GM18508 (cell line): ENCODE results near the gene ATG4C.
"Not testable (repeated sequence)": the region's sequence is repeated elsewhere in the genome, so short reads cannot be mapped to it uniquely, and the experiment has no call there.

Experiments
- ATAC-seq: cut with Tn5 transposase; IDR thresholded peaks from one replicate; pipeline ENCODE4 v1.9.1; 2021; ENCODE audit warnings: moderate number of reproducible peaks; ENCODE audit not compliant: insufficient read depth, unreplicated experiment

Gene ATG4C, protein sequence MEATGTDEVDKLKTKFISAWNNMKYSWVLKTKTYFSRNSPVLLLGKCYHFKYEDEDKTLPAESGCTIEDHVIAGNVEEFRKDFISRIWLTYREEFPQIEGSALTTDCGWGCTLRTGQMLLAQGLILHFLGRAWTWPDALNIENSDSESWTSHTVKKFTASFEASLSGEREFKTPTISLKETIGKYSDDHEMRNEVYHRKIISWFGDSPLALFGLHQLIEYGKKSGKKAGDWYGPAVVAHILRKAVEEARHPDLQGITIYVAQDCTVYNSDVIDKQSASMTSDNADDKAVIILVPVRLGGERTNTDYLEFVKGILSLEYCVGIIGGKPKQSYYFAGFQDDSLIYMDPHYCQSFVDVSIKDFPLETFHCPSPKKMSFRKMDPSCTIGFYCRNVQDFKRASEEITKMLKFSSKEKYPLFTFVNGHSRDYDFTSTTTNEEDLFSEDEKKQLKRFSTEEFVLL

DNA sequence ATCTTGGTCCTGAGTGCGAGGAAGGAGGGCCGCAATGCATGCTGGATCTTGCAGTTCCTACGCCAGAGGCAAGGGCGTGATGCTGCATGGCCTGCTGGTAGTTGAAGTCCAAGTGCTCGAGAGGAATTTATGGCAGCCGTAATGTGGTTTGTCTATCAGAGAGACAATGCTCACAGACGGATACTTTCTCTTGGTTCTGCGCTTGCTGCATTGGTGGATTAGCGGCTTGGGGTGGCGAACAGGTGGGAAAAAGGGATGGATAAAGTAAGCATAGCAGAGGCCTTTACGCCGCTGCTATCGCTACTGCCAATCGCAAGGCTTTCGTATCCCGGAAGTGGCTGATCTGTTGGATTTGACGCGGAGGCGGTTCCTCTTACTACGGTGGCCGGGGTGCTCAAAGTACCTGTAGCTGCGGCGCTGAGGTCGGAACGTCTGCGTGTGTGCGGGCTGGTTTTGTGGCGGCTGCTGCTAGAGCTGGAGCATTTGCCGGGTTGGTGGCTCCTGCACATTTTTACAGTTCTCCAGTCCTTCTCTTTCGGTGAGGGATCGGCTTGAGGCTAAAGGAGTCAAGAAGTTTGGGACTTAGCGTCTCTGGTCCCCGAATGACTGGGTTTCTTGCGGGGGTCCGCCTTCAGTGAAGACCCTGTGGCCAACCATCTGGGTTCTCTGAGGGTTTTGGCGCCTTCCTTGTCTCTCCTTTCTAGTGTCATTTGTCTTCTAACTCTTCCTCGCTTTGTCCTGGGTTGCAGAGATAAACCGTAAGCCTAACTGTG is at the start of gene ATG4C:
ATG4C (plus strand) TSS at position 397 of the 773 bp plus-strand sequence. CDS start 19,655 bp downstream, outside the sequence.
- peak; percentile 87 for ATAC-seq

DNA sequence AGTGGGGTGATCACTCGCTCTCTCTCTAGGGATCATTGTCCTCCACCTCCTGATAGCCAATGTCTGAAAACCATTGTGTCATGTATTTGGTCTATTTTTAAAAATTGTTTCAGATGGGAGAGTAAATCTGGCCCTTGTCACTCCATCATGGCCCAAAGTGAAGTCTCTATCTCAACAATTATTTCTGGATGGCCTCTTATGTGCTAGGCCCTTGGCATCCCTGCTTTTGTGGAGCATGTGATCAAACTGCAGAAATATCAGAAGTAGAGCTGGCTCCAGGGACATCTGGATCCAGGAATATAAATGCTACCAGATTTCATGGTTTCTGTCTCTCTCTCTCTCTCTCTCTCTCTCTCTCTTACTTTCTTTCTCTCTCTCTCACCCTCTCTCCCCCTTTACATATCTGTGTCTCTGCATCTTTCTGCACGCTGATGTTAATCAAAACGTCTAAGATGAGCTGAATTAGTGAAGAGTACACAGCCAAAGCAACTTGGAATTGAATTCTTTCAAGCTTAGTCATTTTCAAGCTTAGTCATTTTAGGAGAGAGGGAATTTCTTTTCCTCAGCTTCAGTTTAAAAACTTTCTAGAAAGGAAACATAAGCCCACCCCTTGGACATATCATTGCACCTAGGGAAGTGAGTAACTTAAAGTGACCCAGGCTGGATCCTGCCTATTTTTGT is 48.3 kb upstream of the ATG4C start:
- ATAC-seq = no peak

DNA sequence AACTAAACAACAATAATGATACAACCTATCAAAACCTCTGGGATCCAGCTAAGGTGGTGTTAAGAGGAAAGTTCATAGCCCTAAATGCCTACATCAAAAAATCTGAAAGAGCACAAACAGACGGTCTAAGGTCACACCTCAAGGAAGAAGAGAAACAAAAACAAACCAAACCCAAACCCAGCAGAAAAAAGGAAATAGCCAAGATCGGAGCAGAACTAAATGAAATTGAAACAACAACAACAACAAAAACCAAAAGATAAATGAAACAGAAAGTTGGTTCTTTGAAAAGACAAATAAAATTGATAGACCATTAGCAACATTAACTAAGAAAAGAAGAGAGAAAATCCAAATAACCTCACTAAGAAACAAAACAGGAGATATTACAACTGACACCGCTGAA is 43.2 kb upstream of the ATG4C start:
- not testable (repeated sequence) for ATAC-seq

DNA sequence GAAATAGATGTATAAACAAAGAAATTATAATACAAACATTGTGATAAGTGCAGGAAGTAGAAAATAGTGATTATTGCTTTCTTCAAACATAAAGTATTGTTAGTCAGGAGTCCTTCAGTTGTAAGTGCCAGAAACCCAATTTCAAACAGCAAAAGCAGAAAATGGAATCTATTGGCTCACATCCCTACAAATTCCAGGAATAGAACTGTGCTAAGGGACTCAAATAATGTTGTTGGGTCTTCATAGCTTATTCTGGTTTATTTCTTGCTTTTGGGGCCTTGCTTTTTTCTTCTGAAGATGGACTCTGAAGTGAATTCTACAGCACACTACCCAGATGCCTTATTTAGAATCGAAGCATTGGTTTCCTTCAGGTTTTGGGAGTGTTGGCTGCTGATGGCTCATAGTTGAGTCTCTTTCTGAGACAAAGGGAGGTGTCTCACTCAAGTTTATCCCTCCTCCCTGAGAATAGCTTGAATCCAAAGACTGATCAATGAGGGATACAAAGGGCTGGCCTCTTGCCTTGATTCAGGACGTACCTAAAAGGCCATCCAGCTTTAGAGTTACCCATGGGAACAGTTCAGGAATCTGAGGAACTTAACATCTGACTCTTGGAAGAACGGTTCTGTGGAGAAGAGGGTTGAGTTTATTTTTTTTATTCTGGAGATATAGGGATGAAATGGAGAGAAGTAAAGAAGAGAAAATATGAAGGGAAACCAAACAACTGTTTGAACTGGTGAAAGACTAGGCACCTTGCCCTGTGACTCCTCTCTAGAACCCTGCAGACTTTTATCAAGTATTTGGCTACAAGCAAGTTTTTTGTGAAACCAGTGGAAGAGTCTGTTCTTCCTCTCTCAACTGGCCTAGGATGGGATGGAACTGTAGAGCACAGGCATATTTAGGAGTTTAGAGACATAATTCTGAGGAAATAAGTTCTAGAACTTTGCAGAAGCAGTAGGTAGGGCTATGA is 39.0 kb upstream of the ATG4C start:
- ATAC-seq = no peak

DNA sequence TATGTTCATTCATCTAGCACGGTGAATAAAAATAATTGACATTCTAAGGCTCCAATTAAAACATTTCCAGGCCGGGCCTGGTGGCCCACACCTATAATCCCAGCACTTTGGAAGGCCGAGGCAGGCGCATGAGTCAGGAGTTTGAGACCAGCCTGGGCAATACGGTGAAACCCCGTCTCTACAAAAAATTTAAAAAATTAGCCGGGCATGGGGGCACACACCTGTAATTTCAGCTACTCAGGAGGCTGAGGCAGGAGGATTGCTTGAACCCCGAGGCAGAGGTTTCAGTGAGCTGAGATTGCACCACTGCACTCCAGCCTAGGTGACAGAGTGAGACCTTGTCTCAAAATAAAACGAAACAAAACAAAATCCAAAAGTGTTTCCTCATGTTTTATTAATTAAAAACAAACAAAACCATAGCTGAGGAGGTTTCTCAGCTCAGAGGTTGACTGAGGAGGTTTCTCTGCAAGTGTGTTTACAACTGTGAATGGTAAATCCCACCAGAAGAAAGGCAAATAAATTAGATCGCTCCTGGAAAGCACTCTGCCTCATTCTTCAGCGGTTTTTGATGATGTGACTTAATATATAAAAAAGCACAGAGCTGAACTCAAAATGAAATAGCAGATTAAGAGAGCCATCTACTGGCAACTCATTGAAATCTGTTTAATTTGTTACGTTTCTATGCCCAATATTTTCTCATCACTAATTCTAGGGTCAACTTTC is 37.7 kb upstream of the ATG4C start:
- no peak for ATAC-seq

DNA sequence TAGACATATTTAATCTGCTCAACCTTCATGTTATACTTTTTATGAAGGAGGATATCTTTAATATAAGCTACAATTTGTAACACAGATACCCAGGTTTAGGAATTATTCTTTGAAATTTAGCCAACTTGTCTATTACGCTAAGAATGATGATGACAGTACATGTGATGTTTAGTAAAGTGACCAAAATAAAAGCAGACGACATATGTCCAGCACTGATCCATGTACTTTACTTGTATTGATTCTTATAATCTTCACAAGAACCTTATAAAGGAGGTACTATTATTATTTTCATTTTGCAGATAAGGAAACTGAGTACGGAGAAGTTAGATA is 37.2 kb upstream of the ATG4C start:
- ATAC-seq = no peak

DNA sequence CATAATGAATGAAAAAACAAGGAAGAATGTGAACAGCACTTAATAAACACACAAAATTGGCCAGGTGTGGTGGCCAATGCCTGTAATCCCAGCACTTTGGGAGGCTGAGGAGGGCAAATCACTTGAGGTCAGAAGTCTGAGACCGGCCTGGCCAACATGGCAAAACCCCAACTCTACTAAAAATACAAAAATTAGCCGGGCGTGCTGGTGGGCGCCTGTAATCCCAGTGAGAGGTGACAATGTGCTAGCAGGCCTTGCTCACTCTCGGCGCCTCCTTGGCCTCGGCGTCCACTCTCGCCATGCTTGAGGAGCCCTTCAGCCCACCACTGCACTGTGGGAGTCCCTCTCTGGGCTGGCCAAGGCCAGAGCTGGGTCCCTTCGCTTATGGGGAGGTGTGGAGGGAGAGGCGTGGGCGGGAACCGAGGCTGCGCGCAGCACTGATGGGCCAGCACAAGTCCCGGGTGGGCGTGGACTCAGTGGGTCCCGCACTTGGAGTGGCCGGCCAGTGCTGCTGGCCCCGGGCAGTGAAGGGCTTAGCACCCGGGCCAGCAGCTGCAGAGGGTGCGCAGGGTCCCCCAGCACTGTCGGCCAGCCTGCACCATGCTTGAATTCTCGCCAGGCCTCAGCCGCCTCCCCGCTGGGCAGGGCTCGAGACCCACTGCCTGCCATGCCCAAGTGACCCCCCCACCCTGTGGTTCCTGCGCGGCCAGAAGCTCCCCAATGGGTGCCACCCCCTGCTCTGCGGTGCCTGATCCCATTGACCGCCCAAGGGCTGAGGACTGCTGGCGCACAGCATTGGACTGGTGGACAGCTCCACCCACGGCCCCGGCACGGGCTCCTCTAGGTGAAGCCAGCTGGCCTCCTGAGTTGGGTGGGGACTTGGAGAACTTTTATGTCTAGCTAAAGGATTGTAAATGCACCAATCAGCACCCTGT is 30.6 kb upstream of the ATG4C start:
- ATAC-seq = no peak

DNA sequence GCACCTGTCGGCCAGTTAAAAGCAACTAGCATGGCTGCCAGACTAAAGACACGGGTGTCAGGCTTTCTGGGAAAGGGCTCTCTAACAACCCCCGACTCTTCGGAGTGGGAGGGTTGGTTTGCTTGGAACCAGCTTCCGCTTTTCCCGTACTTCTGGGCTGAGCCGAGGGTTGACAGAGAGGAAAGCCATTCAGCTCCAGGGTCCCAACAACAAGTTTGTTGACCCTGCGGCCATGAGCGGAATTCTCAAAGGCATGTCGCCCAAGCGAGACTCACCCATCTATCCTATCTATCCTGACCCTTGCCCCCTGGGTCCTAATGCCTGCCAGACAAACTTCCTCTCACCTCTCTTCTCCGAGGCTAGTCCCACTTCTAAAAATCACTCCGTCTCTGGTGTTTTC is 29.0 kb upstream of the ATG4C start:
- ATAC-seq = not testable (repeated sequence)

DNA sequence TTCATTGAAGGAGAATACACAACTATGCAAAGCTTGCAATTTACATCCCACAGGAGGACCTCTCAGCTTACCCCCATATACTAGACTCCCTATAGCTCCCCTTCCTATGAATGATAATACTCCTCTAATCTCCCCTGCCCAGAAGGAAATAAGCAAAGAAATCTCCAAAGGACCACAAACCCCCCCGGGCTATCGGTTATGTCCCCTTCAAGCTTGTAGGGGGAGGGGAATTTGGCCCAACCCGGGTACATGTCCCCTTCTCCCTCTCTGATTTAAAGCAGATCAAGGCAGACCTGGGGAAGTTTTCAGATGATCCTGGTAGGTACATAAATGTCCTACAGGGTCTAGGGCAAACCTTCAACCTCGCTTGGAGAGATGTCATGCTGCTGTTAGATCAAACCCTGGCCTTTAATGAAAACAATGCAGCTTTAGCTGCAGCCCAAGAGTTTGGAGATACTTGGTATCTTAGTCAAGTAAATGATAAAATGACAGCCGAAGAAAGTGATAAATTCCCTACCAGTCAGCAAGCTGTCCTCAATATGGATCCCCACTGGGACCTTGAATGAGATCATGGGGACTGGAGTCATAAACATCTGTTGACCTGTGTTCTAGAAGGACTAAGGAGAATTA is 27.6 kb upstream of the ATG4C start:
- not testable (repeated sequence) for ATAC-seq

DNA sequence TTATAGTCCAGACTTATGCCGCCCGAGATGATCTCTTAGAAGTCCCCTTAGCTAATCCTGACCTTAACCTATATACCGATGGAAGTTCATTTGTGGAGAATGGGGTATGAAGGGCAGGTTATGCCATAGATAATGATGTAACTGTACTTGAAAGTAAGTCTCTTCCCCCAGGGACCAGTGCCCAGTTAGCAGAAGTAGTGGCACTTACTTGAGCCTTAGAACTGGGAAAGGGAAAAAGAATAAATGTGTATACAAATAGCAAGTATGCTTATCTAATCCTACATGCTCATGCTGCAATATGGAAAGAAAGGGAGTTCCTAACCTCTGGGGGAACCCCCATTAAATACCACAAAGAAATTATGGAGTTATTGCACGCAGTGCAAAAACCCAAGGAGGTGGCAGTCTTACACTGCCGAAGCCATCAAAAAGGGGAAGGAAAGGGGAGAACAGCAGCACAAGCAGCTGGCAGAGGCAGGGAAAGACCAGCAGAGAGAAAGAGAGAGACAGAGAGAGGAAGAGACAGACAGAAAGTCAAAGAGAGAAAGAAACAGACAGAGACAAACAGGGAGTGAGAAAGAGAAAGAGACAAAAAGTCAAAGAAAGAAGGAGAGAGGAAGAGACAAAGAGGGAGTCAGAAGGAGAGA is 24.6 kb upstream of the ATG4C start:
- ATAC-seq = not testable (repeated sequence)

DNA sequence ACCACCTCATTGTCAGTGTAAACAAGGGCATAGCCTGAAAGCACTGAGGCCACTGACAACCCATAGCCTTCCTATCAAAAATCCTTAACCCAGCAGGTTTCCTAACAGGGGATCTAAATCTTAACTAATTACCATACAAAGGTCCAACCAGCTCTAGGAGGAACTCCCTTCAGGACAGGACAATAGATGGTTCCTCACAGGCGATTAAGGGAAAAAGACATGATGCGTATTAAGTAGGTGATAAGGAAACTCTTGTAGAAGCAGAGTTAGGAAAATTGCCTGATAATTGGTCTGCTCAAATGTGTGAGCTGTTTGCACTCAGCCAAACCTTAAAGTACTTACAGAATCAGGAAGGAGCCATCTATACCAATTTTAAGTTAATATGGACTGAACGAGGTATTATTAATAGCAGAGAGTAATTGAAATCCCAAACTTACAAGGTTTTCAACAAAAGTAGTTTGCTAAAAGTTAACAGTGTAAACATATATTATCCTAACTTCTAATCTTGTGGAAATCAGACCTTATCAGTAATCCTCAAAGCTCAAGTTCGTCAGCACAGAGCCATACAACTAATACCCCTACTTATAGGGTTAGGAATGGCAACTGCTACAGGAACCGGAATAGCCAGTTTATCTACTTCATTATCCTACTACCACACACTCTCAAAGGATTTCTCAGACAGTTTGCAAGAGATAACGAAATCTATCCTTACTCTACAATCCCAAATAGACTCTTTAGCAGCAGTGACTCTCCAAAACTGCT is 23.7 kb upstream of the ATG4C start:
- ATAC-seq = not testable (repeated sequence)

DNA sequence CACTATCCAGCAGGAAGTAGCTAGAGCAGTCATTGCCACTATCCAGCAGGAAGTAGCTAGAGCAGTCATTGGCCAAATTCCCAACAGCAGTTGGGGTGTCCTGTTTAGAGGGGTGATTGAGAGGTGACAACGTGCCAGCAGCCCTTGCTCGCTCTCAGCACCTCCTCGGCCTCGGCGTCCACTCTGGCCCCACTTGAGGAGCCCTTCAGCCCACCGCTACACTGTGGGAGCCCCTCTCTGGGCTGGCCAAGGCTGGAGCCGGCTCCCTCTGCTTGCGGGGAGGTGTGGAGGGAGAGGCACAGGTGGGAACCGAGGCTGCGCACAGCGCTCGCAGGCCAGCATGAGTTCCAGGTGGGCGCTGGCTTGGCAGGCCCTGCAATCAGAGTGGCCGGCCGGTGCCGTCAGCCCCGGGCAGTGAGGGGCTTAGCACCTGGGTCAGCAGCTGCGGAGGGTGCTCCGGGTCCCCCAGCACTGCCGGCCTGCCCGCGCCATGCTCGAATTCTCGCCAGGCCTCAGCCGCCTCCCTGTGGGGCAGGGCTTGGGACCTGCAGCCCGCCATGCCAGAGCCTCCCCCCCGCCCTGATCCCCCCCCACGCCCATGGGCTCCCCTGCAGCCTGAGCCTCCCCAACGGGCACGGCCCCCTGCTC is 22.6 kb upstream of the ATG4C start:
- ATAC-seq = not testable (repeated sequence)

DNA sequence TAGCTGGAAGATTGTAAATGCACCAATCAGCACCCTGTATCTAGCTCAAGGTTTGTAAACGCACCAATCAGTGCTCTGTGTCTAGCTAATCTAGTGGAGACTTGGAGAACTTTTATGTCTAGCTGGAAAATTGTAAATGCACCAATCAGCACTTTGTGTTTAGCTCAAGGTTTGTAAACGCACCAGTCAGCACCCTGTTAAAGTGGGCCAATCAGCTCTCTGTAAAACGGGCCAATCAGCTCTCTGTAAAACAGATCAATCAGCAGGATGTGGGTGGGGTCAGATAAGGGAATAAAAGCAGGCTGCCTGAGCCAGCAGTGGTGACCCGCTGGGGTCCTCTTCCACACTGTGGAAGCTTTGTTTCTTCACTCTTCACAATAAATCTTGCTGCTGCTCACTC is 21.9 kb upstream of the ATG4C start:
- ATAC-seq = not testable (repeated sequence)

DNA sequence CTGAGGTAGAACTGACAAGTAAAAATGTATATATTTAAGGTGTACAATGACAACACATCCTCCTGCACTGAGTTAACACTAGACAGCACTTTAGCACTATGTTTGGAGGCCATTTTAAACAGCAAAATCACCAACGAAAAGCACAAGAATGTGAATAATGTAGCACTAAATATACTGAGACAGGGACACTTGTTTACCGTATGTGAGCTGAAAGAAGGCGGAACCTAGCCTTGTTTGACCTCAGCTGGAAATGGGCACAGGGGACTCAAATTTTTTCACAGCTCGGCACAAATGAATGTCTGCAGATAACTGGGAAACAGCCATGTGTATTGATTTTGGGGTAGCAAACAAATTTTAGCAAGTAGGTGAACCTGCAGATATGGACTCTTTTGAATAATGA is 18.0 kb upstream of the ATG4C start:
- ATAC-seq = no peak

DNA sequence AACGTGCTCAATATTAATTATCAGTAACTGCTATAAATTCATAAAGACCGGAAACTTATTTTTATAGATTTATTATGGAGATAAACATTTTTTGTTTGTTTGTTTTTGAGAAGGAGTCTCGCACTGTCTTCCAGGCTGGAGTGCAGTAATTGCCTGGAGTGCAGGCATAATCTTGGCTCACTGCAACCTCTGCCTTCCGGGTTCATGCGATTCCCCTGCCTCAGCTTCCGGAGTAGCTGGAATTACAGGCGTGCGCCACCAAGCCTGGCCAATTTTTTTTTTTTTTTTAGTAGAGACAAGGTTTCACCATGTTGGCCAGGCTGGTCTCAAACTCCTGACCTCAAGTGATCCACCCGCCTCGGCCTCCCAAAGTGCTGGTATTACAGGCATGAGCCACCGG is 15.4 kb upstream of the ATG4C start:
- ATAC-seq = not testable (repeated sequence)
